AG10803 (cell line): Measurements from ENCODE around the gene TMEM82.

Source experiments
- DNase-seq: peaks from one replicate; pipeline ENCODE4 v3.0.0; 2010; ENCODE audit warnings: low read depth
- H3K4me3 ChIP-seq: 2 replicates; pipeline ENCODE4 v1.5.1; 2011; ENCODE audit warnings: mild to moderate bottlenecking, low read length, control low read depth
- CTCF ChIP-seq: conservative IDR thresholded peaks from 2 replicates; pipeline ENCODE4 v1.5.1; 2011; ENCODE audit warnings: mild to moderate bottlenecking, low read length, control low read depth, inconsistent platforms

Gene TMEM82

GRCh38 chr1:15719381-15720120 lies 22.7 kb upstream of the TMEM82 start:
- no peak for TF ChIP-seq CTCF
- H3K4me3 ChIP-seq: no peak overlapping the region
- no peak for DNase-seq

- no peak for TF ChIP-seq CTCF
Measured at GRCh38 chr1:15720861-15721260, 21.4 kb upstream of the TMEM82 start.

GRCh38 chr1:15722411-15722810 lies 19.9 kb upstream of the TMEM82 start:
- TF ChIP-seq CTCF: no peak
- DNase-seq: no peak
- H3K4me3 ChIP-seq: no peak overlapping the region

More at GRCh38 chr1:15720861-15721260, 21.4 kb upstream of the TMEM82 start:
- DNase-seq: no peak
- H3K4me3 ChIP-seq: no peak overlapping the region

- no peak for TF ChIP-seq CTCF
- DNase-seq: no peak
Measured at GRCh38 chr1:15722836-15723532, 19.3 kb upstream of the TMEM82 start.

GRCh38 chr1:15723631-15724246 lies 18.6 kb upstream of the TMEM82 start:
- no peak for DNase-seq
- TF ChIP-seq CTCF: no peak
- H3K4me3 ChIP-seq: no peak overlapping the region

More at GRCh38 chr1:15722836-15723532, 19.3 kb upstream of the TMEM82 start:
- no peak overlapping the region for H3K4me3 ChIP-seq

- H3K4me3 ChIP-seq: no peak overlapping the region
- TF ChIP-seq CTCF: no peak
- DNase-seq: no peak
Measured at GRCh38 chr1:15724949-15725880, 17.1 kb upstream of the TMEM82 start.
